ENCODE measurements around the gene POLR3F.

- TF ChIP-seq CTCF (IDR thresholded peaks at IDR 0.05) (no peak), EP300 (IDR thresholded peaks at IDR 0.05; ENCODE audit: borderline replicate concordance in 1 of 2, low read depth in 1 of 2, low read length in 1 of 2) (no peak), YY1 (IDR thresholded peaks at IDR 0.05; ENCODE audit: low read depth) (no peak), POLR2AphosphoS5 (IDR thresholded peaks at IDR 0.05; ENCODE audit: low read depth, low read length) (no peak), USF2 (IDR thresholded peaks at IDR 0.05; ENCODE audit: borderline replicate concordance, low read depth, low read length) (no peak), SMC3 (IDR thresholded peaks at IDR 0.05; ENCODE audit: low read depth, low read length) (no peak), REST (IDR thresholded peaks at IDR 0.05; ENCODE audit: low read depth, low read length) (no peak), MEF2A (IDR thresholded peaks at IDR 0.05; ENCODE audit: borderline replicate concordance, low read depth) (no peak), FOXM1 (IDR thresholded peaks at IDR 0.05; ENCODE audit: low read depth) (no peak)
These were observed 39.6 kb downstream of the POLR3F start for GRCh38 chr20:18506744-18507143.
